IPS-15b (cell line): ENCODE data around the gene IQGAP2.
"Not testable (repeated sequence)": the region's sequence is repeated elsewhere in the genome, so short reads cannot be mapped to it uniquely, and the experiment has no call there.

Source experiments
- H3K27me3 ChIP-seq: one replicate; pipeline ENCODE4 v1.6.1; 2013; ENCODE audit warnings: low read length; ENCODE audit not compliant: control insufficient read depth, insufficient read depth
- H3K36me3 ChIP-seq: one replicate; pipeline ENCODE4 v1.6.1; 2013; ENCODE audit warnings: low read length; ENCODE audit not compliant: control insufficient read depth, insufficient read depth
- H3K4me1 ChIP-seq: one replicate; pipeline ENCODE4 v1.6.1; 2013; ENCODE audit warnings: mild to moderate bottlenecking, low read length; ENCODE audit not compliant: control insufficient read depth, insufficient read depth
- H3K4me3 ChIP-seq: one replicate; pipeline ENCODE4 v1.5.1; 2013; ENCODE audit warnings: low read depth, low read length
- H3K9ac ChIP-seq: one replicate; pipeline ENCODE4 v1.6.1; 2013; ENCODE audit warnings: low read depth, mild to moderate bottlenecking, low read length
- H3K9me3 ChIP-seq: one replicate; pipeline ENCODE4 v1.6.1; 2013; ENCODE audit warnings: mild to moderate bottlenecking, low read length; ENCODE audit not compliant: control insufficient read depth, insufficient read depth

IQGAP2 gene

GRCh38 chr5:76672242-76672641 is 269.2 kb downstream of the IQGAP2 start:
- Histone ChIP-seq H3K4me3 (no peak overlapping the region), H3K9ac (no peak overlapping the region), H3K9me3 (no peaks in the 10 kb centered on the region), H3K36me3 (no peaks in the 10 kb centered on the region), H3K27me3 (no peaks in the 10 kb centered on the region), H3K4me1 (no peaks in the 10 kb centered on the region)

- no peaks in the 10 kb centered on the region for H3K4me1 ChIP-seq
- no peaks in the 10 kb centered on the region for H3K36me3 ChIP-seq
- H3K27me3 ChIP-seq = no peaks in the 10 kb centered on the region
- no peak overlapping the region for H3K4me3 ChIP-seq
- H3K9ac ChIP-seq = no peak overlapping the region
- H3K9me3 ChIP-seq = no peaks in the 10 kb centered on the region
Observed at GRCh38 chr5:76673125-76673524, 270.0 kb downstream of the IQGAP2 start.

GRCh38 chr5:76674330-76675066 is 271.4 kb downstream of the IQGAP2 start:
- no peaks in the 10 kb centered on the region for H3K36me3 ChIP-seq
- no peaks in the 10 kb centered on the region for H3K4me1 ChIP-seq
- no peaks in the 10 kb centered on the region for H3K9me3 ChIP-seq
- H3K9ac ChIP-seq = no peak overlapping the region
- H3K27me3 ChIP-seq = no peaks in the 10 kb centered on the region
- H3K4me3 ChIP-seq = no peak overlapping the region

GRCh38 chr5:76675364-76675763 is 272.3 kb downstream of the IQGAP2 start:
- Histone ChIP-seq H3K27me3 (no peaks in the 10 kb centered on the region), H3K9me3 (no peaks in the 10 kb centered on the region), H3K4me1 (no peaks in the 10 kb centered on the region), H3K4me3 (no peak overlapping the region), H3K9ac (no peak overlapping the region), H3K36me3 (no peaks in the 10 kb centered on the region)

GRCh38 chr5:76677849-76678472 is 274.9 kb downstream of the IQGAP2 start:
- no peaks in the 10 kb centered on the region for H3K36me3 ChIP-seq
- no peaks in the 10 kb centered on the region for H3K9me3 ChIP-seq
- H3K27me3 ChIP-seq = no peaks in the 10 kb centered on the region
- H3K4me1 ChIP-seq = no peaks in the 10 kb centered on the region
- H3K4me3 ChIP-seq = no peak overlapping the region
- no peak overlapping the region for H3K9ac ChIP-seq

- H3K4me3 ChIP-seq = no peak overlapping the region
- no peaks in the 10 kb centered on the region for H3K4me1 ChIP-seq
- no peak overlapping the region for H3K9ac ChIP-seq
- H3K9me3 ChIP-seq = no peaks in the 10 kb centered on the region
- H3K27me3 ChIP-seq = no peaks in the 10 kb centered on the region
- H3K36me3 ChIP-seq = no peaks in the 10 kb centered on the region
Observed at GRCh38 chr5:76679231-76679630, 276.1 kb downstream of the IQGAP2 start.

GRCh38 chr5:76680826-76681225 is 277.7 kb downstream of the IQGAP2 start:
- not testable (repeated sequence) for H3K9me3 ChIP-seq, H3K27me3 ChIP-seq, H3K9ac ChIP-seq, H3K4me3 ChIP-seq, H3K36me3 ChIP-seq, H3K4me1 ChIP-seq

- Histone ChIP-seq H3K9ac (no peak overlapping the region), H3K9me3 (no peaks in the 10 kb centered on the region), H3K4me1 (no peaks in the 10 kb centered on the region), H3K27me3 (no peaks in the 10 kb centered on the region), H3K4me3 (no peak overlapping the region), H3K36me3 (no peaks in the 10 kb centered on the region)
Observed at GRCh38 chr5:76681287-76681686, 278.2 kb downstream of the IQGAP2 start.

GRCh38 chr5:76682387-76682786 is 279.3 kb downstream of the IQGAP2 start:
- H3K27me3 ChIP-seq = no peaks in the 10 kb centered on the region
- H3K4me1 ChIP-seq = no peaks in the 10 kb centered on the region
- H3K4me3 ChIP-seq = no peak overlapping the region
- H3K9me3 ChIP-seq = no peaks in the 10 kb centered on the region
- no peak overlapping the region for H3K9ac ChIP-seq
- no peaks in the 10 kb centered on the region for H3K36me3 ChIP-seq

- no peak overlapping the region for H3K4me3 ChIP-seq
Observed at GRCh38 chr5:76683816-76684731, 281.0 kb downstream of the IQGAP2 start.

GRCh38 chr5:76684756-76685519 is 281.9 kb downstream of the IQGAP2 start:
- no peaks in the 10 kb centered on the region for H3K27me3 ChIP-seq
- H3K36me3 ChIP-seq = no peaks in the 10 kb centered on the region
- H3K9me3 ChIP-seq = no peaks in the 10 kb centered on the region
- no peaks in the 10 kb centered on the region for H3K4me1 ChIP-seq
- no peak overlapping the region for H3K4me3 ChIP-seq
- no peak overlapping the region for H3K9ac ChIP-seq

More at GRCh38 chr5:76683816-76684731, 281.0 kb downstream of the IQGAP2 start:
- Histone ChIP-seq H3K9me3 (no peaks in the 10 kb centered on the region), H3K36me3 (no peaks in the 10 kb centered on the region), H3K4me1 (no peaks in the 10 kb centered on the region), H3K27me3 (no peaks in the 10 kb centered on the region), H3K9ac (no peak overlapping the region)
